NK-92 treated with Interleukin-12 subunit alpha and Interleukin-12 subunit beta, amount 100 ng/mL, for 24 hours (cell line): ENCODE results near the gene SCAF1.

Experiments
- DNase-seq: peaks from one replicate; lab custom pipeline; 2025; lab: John Stamatoyannopoulos, UW

The SCAF1 gene

GRCh38 chr19:49665351-49666119, 23.5 kb downstream of the SCAF1 start, which contains the start of the genes BCL2L12 and IRF3:
Gene BCL2L12 (plus strand): TSS chr19:49665933. CDS start chr19:49666693, 760 bp downstream.
Gene IRF3 (minus strand): TSS chr19:49665857. CDS start chr19:49664838, 1,019 bp downstream.
- DNase-seq: peak; percentile 95

- DNase-seq: no peak
Observed at GRCh38 chr19:49666120-49666444, 24.1 kb downstream of the SCAF1 start.

GRCh38 chr19:49667473-49667872, 25.5 kb downstream of the SCAF1 start:
- DNase-seq: no peak

- no peak for DNase-seq
Observed at GRCh38 chr19:49669516-49669915, 27.5 kb downstream of the SCAF1 start.

GRCh38 chr19:49672131-49672919, 30.3 kb downstream of the SCAF1 start:
- DNase-seq: peak; percentile 55

GRCh38 chr19:49676136-49676783, 34.3 kb downstream of the SCAF1 start:
- peak; percentile 72 for DNase-seq

- DNase-seq: peak; percentile 98
Observed at GRCh38 chr19:49676784-49677230, 34.8 kb downstream of the SCAF1 start.

GRCh38 chr19:49677231-49677900, 35.4 kb downstream of the SCAF1 start, which contains the start of gene PRMT1:
Gene PRMT1 (plus strand): TSS chr19:49677271. CDS start chr19:49677281, 10 bp downstream.
- DNase-seq: peak; percentile 53

GRCh38 chr19:49677901-49678674, 36.1 kb downstream of the SCAF1 start:
- DNase-seq: peak; percentile 67

GRCh38 chr19:49678985-49679770, 37.2 kb downstream of the SCAF1 start:
- DNase-seq: no peak

GRCh38 chr19:49679771-49680413, 37.9 kb downstream of the SCAF1 start:
- DNase-seq: no peak

- peak; percentile 70 for DNase-seq
Observed at GRCh38 chr19:49680421-49681351, 38.7 kb downstream of the SCAF1 start.

GRCh38 chr19:49681830-49682229, 39.8 kb downstream of the SCAF1 start:
- no peak for DNase-seq

- no peak for DNase-seq
Observed at GRCh38 chr19:49682274-49682673, 40.3 kb downstream of the SCAF1 start.

GRCh38 chr19:49683814-49684250, 41.8 kb downstream of the SCAF1 start:
- DNase-seq: no peak

- DNase-seq: no peak
Observed at GRCh38 chr19:49684251-49684982, 42.4 kb downstream of the SCAF1 start.

GRCh38 chr19:49684983-49685553, 43.1 kb downstream of the SCAF1 start:
- no peak for DNase-seq
